ENCODE measurements around the gene HTR3A.

GRCh38 chr11:113967361-113967760, 7.5 kb upstream of the HTR3A start:
- TF ChIP-seq CTCF (IDR thresholded peaks at IDR 0.05): no peak
- no peak for TF ChIP-seq POLR2AphosphoS5 (IDR thresholded peaks at IDR 0.05; ENCODE audit: low read depth, low read length)
- TF ChIP-seq TCF7L2 (IDR thresholded peaks at IDR 0.05; ENCODE audit: low read depth, low read length): no peak
- no peak for TF ChIP-seq REST (IDR thresholded peaks at IDR 0.05; ENCODE audit: insufficient read depth in 1 of 2, low read depth in 2 of 2, low read length in 1 of 2)

Data from Panc1 (cell line).